Osteocyte (in vitro differentiated cells): ENCODE data around the gene HYAL3. TPM values are rescaled to one million over a fixed set of nuclear protein-coding genes. Genes with fewer than 3 reads are reported as not detected.

ENCODE experiments used
- DNase-seq: peaks from one replicate; pipeline ENCODE4 v3.0.0; 2021; ENCODE audit warnings: mixed read lengths; ENCODE audit not compliant: unreplicated experiment; ENCODE audit errors: extremely low spot score
- H3K27ac Mint-ChIP-seq: one replicate; pipeline ENCODE4 v1.8.0; 2021; ENCODE audit warnings: mild to moderate bottlenecking, mixed read lengths; ENCODE audit not compliant: unreplicated experiment
- H3K27me3 Mint-ChIP-seq: one replicate; pipeline ENCODE4 v1.8.0; 2021; ENCODE audit warnings: mixed read lengths; ENCODE audit not compliant: unreplicated experiment
- H3K36me3 Mint-ChIP-seq: one replicate; pipeline ENCODE4 v1.8.0; 2021; ENCODE audit warnings: mixed read lengths; ENCODE audit not compliant: unreplicated experiment
- H3K4me1 Mint-ChIP-seq: one replicate; pipeline ENCODE4 v1.8.0; 2021; ENCODE audit warnings: mixed read lengths; ENCODE audit not compliant: unreplicated experiment
- H3K4me3 Mint-ChIP-seq: one replicate; pipeline ENCODE4 v1.8.0; 2021; ENCODE audit warnings: mild to moderate bottlenecking, moderate library complexity, mixed read lengths; ENCODE audit not compliant: unreplicated experiment
- H3K9me3 Mint-ChIP-seq: one replicate; pipeline ENCODE4 v1.8.0; 2021; ENCODE audit warnings: mixed read lengths; ENCODE audit not compliant: unreplicated experiment
- total RNA-seq: library from RNA; stranded (reverse); gene quantifications from 2 replicates; pipeline ENCODE4 v1.2.1, GENCODE V29; 2021
- TF ChIP-seq, protein P1 (sequence below): fragments of 200-600 bp; sonication (generic); IDR thresholded peaks from 2 replicates; pipeline ENCODE4 v1.5.0; 2021; ENCODE audit warnings: antibody characterized with exemption, mild to moderate bottlenecking, moderate library complexity

The HYAL3 gene
- total RNA-seq, 1 donor from 2014 or later = 2.3 TPM

DNA sequence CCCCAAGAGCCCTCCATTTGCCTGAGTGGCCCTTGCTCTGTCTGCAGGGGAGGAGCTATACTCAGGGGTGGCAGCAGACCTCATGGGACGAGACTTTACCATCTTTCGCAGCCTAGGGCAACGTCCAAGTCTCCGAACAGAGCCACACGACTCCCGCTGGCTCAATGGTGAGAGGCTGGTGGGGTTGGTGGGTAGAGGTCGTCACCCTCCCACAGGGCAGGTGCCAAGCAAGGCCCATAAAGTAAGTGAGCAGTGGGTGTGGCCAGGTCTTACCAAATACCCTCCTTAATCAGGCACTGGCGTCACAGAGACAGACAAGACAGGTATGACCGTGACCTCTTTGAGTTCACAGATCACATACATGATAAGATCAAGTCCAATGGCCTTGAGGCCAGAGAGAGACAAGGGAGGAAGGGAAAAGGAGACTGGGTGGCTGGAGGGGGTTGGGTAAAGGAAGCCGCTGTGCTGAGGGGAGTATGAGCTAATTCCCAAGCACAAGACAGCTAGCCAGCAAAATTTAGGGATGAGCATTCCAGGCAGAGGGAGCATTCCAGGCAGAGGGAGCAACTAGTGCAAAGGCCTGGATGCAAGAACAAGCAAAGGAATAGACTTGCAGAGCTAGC, 27.8 kb downstream of the HYAL3 start:
- Mint-ChIP-seq H3K4me3 (no peak overlapping the region), H3K9me3 (no peaks in the 10 kb centered on the region), H3K27ac (no peak overlapping the region), H3K27me3 (peaks cover 16% of the 10 kb centered on the region), H3K4me1 (peaks cover 54% of the 10 kb centered on the region), H3K36me3 (no peaks in the 10 kb centered on the region)
- no peak for DNase-seq
- TF ChIP-seq, protein P1, sequence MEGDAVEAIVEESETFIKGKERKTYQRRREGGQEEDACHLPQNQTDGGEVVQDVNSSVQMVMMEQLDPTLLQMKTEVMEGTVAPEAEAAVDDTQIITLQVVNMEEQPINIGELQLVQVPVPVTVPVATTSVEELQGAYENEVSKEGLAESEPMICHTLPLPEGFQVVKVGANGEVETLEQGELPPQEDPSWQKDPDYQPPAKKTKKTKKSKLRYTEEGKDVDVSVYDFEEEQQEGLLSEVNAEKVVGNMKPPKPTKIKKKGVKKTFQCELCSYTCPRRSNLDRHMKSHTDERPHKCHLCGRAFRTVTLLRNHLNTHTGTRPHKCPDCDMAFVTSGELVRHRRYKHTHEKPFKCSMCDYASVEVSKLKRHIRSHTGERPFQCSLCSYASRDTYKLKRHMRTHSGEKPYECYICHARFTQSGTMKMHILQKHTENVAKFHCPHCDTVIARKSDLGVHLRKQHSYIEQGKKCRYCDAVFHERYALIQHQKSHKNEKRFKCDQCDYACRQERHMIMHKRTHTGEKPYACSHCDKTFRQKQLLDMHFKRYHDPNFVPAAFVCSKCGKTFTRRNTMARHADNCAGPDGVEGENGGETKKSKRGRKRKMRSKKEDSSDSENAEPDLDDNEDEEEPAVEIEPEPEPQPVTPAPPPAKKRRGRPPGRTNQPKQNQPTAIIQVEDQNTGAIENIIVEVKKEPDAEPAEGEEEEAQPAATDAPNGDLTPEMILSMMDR = no peak

DNA sequence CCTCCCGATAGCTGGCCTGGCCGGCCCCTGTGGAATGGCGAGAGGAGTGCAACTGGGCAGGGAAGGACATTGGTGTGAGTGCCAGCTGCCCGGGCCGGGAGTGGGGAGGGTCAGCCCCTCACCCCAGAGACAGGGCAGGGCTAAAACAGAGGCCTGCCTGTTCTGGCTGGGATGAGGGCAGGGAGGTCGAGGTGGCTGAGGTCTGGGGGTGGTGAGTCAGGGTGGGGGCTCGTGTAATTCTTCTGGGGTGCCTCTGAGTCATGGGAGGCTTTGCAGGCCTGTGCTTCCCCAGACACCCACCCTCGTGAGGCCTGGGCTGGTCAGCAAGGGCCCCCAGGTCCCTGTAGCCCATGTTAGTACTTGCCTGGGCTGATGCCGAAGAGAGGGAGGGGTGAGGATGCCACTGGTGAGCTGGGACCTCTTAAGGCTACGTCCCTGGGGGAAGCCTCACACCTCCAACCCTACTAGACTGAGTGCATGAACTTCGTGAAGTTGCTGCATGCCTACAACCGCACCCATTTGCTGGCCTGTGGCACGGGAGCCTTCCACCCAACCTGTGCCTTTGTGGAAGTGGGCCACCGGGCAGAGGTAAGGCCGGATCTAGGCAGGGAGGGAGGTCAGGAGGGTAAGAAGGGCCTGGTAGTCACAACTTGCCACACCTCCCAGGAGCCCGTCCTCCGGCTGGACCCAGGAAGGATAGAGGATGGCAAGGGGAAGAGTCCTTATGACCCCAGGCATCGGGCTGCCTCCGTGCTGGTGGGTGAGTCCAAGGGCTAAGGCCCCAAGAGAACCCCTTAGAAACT, 28.6 kb downstream of the HYAL3 start:
- peak overlapping the region; percentile 69 for H3K27ac Mint-ChIP-seq
- peaks cover 59% of the 10 kb centered on the region for H3K4me1 Mint-ChIP-seq

DNA sequence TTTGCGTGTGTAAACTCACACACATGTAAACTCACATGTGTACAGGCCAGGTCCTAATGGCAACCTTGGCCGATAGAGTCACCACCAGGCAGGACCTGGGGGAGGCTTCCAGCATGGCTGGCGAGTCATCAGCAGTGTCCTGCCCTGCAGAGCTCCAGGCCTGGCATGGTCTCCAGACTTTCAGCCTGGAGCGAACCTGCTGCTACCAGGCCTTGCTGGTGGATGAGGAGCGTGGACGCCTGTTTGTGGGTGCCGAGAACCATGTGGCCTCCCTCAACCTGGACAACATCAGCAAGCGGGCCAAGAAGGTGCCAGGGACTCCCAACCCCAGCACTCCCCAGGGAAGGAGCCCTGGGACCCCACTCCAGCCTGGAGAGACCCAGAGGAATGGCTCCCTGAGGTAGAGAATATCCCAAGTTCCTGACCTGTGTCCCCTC, 29.2 kb downstream of the HYAL3 start:
- peaks cover 58% of the 10 kb centered on the region for H3K4me1 Mint-ChIP-seq
- H3K27me3 Mint-ChIP-seq = peaks cover 9% of the 10 kb centered on the region
- no peaks in the 10 kb centered on the region for H3K36me3 Mint-ChIP-seq
- H3K27ac Mint-ChIP-seq = peak overlapping the region; percentile 69
- no peak for DNase-seq
- TF ChIP-seq, protein P1 = no peak
- H3K9me3 Mint-ChIP-seq = no peaks in the 10 kb centered on the region
- no peak overlapping the region for H3K4me3 Mint-ChIP-seq

More for the DNA sequence above, 28.6 kb downstream of the HYAL3 start:
- Mint-ChIP-seq H3K36me3 (no peaks in the 10 kb centered on the region), H3K9me3 (no peaks in the 10 kb centered on the region), H3K4me3 (no peak overlapping the region), H3K27me3 (peaks cover 12% of the 10 kb centered on the region)
- no peak for DNase-seq
- TF ChIP-seq, protein P1 = no peak

DNA sequence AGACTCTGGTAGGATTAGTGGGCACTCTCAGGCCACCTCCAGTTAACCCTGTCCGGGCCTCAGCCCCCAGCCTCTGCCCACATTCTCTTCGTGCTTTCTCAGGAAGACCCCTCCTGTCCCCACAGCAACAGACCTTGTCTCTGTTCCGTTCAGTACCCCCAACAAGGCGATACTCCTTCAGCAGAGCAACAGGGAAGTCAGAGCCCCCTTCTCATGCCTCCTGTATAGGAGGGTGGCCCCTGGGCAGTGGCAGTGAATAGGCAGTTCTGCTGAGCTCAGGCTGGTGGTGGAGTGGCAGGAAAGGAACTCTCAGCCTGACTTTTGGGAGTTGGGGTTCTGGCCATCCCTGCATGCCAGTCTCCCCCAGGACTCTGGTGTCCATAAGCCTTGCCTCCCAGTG, 29.7 kb downstream of the HYAL3 start:
- peak overlapping the region; percentile 14 for H3K27ac Mint-ChIP-seq
- peaks cover 60% of the 10 kb centered on the region for H3K4me1 Mint-ChIP-seq
- H3K4me3 Mint-ChIP-seq = no peak overlapping the region
- TF ChIP-seq, protein P1 = no peak
- no peak for DNase-seq
- H3K27me3 Mint-ChIP-seq = peaks cover 4% of the 10 kb centered on the region
- no peaks in the 10 kb centered on the region for H3K36me3 Mint-ChIP-seq
- no peaks in the 10 kb centered on the region for H3K9me3 Mint-ChIP-seq
